Measurements from ENCODE around the gene RAG2. TPM values are rescaled to one million over a fixed set of nuclear protein-coding genes. Genes with fewer than 3 reads are reported as not detected.

Gene RAG2
- total and polyA plus RNA-seq, 2 of the 4 experiments (the other 2 are of a cell fraction): not detected

Other genes starting within 250 kb of the RAG2 start
- gene TRAF6, start 88.0 kb downstream of the RAG2 start, total RNA-seq (2012; rRNA removed): 15.3 and 17.6 TPM in 2 replicates
- gene TRAF6, start 88.0 kb downstream of the RAG2 start, polyA plus RNA-seq (2012; rRNA removed): 5.6 and 6.0 TPM in 2 replicates
- gene RAG1, start 30.2 kb downstream of the RAG2 start, total RNA-seq (2012; rRNA removed): 0.56 and 0.72 TPM in 2 replicates
- gene RAG1, start 30.2 kb downstream of the RAG2 start, polyA plus RNA-seq (2012; rRNA removed): 0.06 and 0.14 TPM in 2 replicates
- 15.8 and 34.7 TPM in 2 replicates for gene IFTAP, start 3.7 kb downstream of the RAG2 start, total RNA-seq (2012; rRNA removed)
- gene IFTAP, start 3.7 kb downstream of the RAG2 start, polyA plus RNA-seq (2012; rRNA removed): 24.1 and 28.5 TPM in 2 replicates